DND-41 (cell line): Measurements from ENCODE around the gene FAM83C.
"Not testable (repeated sequence)": the region's sequence is repeated elsewhere in the genome, so short reads cannot be mapped to it uniquely, and the experiment has no call there.

Source experiments
- ATAC-seq: fragments of 200-7000 bp; cut with Tn5 transposase; 3 replicates; pipeline ENCODE4 v1.9.1; 2021; ENCODE audit warnings: low read depth; ENCODE audit not compliant: insufficient read depth
- DNase-seq: peaks from one replicate; pipeline ENCODE4 v3.0.0-alpha.2; 2020
- H2AFZ ChIP-seq: 2 replicates; pipeline ENCODE4 v1.6.0; 2012; ENCODE audit warnings: low read depth, low read length
- H3K27ac ChIP-seq: 2 replicates; pipeline ENCODE4 v1.5.1; 2012; ENCODE audit warnings: low read length, inconsistent platforms
- H3K27me3 ChIP-seq: fragments of 200-600 bp; sonication (generic); 2 replicates; pipeline ENCODE4 v1.6.0; 2012; ENCODE audit warnings: low read length, mild to moderate bottlenecking, inconsistent platforms; ENCODE audit not compliant: insufficient read depth, poor library complexity
- H3K36me3 ChIP-seq: 2 replicates; pipeline ENCODE4 v1.5.1; 2012; ENCODE audit warnings: low read length, inconsistent platforms; ENCODE audit not compliant: insufficient read depth
- H3K4me1 ChIP-seq: 2 replicates; pipeline ENCODE4 v1.5.1; 2012; ENCODE audit warnings: mild to moderate bottlenecking, low read length; ENCODE audit not compliant: insufficient read depth
- H3K4me2 ChIP-seq: 2 replicates; pipeline ENCODE4 v1.6.0; 2012; ENCODE audit warnings: mild to moderate bottlenecking, moderate library complexity, low read length, inconsistent platforms; ENCODE audit not compliant: insufficient read depth
- H3K4me3 ChIP-seq, 2 experiments: fragments of 200-600 bp in 1 of 2; shearing (Covaris generic) in 1 of 2; 2 replicates each; pipeline ENCODE4 v1.5.1; 2012 to 2016; ENCODE audit warnings: inconsistent platforms in 2 of 2, low read length in 2 of 2, mild to moderate bottlenecking in 2 of 2, low read depth in 1 of 2, moderate library complexity in 1 of 2
- H3K79me2 ChIP-seq: 2 replicates; pipeline ENCODE4 v1.6.0; 2012; ENCODE audit warnings: low read length, inconsistent platforms; ENCODE audit not compliant: insufficient read depth
- H3K9ac ChIP-seq: 2 replicates; pipeline ENCODE4 v1.6.0; 2012; ENCODE audit warnings: low read depth, mild to moderate bottlenecking, inconsistent platforms, low read length, moderate library complexity
- H3K9me3 ChIP-seq: 2 replicates; pipeline ENCODE4 v1.5.1; 2012; ENCODE audit warnings: low read length, moderate library complexity, mild to moderate bottlenecking, inconsistent platforms; ENCODE audit not compliant: insufficient read depth, severe bottlenecking
- H4K20me1 ChIP-seq: 2 replicates; pipeline ENCODE4 v1.6.0; 2012; ENCODE audit warnings: low read length; ENCODE audit not compliant: insufficient read depth
- EZH2 ChIP-seq: IDR thresholded peaks from 3 replicates; pipeline ENCODE4 v1.6.1; 2012; ENCODE audit warnings: borderline replicate concordance, low read depth, mild to moderate bottlenecking, moderate library complexity, low read length, inconsistent platforms; ENCODE audit not compliant: severe bottlenecking
- TF ChIP-seq, protein P1 (sequence below): IDR thresholded peaks from 2 replicates; pipeline ENCODE4 v1.5.1; 2012; ENCODE audit warnings: borderline replicate concordance, low read length, moderate library complexity, mild to moderate bottlenecking; ENCODE audit not compliant: poor library complexity, severe bottlenecking; ENCODE audit errors: extremely low read depth

Gene FAM83C

GRCh38 chr20:35263532-35264341, 28.5 kb downstream of the FAM83C start:
- H3K36me3 ChIP-seq: no peaks in the 10 kb centered on the region
- DNase-seq: no peak
- no peak; the same call in 2 of the 3 replicates for ATAC-seq
- no peak overlapping the region for H3K27ac ChIP-seq
- H4K20me1 ChIP-seq: no peaks in the 10 kb centered on the region
- no peaks in the 10 kb centered on the region for H3K4me1 ChIP-seq
- no peak overlapping the region for H3K4me3 ChIP-seq
- TF ChIP-seq, protein P1, sequence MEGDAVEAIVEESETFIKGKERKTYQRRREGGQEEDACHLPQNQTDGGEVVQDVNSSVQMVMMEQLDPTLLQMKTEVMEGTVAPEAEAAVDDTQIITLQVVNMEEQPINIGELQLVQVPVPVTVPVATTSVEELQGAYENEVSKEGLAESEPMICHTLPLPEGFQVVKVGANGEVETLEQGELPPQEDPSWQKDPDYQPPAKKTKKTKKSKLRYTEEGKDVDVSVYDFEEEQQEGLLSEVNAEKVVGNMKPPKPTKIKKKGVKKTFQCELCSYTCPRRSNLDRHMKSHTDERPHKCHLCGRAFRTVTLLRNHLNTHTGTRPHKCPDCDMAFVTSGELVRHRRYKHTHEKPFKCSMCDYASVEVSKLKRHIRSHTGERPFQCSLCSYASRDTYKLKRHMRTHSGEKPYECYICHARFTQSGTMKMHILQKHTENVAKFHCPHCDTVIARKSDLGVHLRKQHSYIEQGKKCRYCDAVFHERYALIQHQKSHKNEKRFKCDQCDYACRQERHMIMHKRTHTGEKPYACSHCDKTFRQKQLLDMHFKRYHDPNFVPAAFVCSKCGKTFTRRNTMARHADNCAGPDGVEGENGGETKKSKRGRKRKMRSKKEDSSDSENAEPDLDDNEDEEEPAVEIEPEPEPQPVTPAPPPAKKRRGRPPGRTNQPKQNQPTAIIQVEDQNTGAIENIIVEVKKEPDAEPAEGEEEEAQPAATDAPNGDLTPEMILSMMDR: no peak
- no peak for TF ChIP-seq EZH2
- no peak overlapping the region for H3K4me2 ChIP-seq
- H2AFZ ChIP-seq: no peak overlapping the region
- H3K9ac ChIP-seq: no peak overlapping the region
- no peaks in the 10 kb centered on the region for H3K27me3 ChIP-seq
- no peaks in the 10 kb centered on the region for H3K79me2 ChIP-seq
- H3K9me3 ChIP-seq: no peaks in the 10 kb centered on the region

DNA sequence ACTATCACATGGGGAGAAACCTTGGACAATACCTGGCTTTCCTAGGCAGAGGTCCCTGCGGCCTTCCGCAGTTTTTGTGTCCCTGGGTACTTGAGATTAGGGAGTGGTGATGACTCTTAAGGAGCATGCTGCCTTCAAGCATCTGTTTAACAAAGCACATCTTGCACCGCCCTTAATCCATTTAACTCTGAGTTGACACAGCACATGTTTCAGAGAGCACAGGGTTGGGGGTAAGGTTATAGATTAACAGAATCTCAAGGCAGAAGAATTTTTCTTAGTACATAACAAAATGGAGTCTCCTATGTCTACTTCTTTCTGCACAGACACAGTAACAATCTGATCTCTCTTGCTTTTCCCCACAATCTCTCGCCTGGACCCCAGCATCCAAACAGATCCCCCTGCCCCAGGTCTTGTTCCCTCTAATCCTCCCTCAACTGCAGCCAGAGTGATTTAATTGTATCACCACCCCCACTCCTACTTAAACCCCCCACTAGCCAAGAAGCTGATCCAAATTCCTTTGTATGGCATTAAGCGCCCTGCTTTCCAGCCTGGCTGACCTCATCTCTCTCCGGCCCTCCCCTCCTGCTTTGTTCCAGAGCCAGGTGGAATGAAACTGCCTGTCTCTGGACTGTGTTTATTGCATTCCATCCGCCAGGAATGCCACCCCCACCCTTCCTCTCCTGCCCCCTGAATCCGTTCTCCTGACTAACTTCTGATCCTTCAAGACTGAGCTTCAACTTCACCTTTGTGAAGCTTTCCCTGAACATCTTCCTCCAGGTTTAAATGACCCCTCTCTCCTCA, 29.3 kb downstream of the FAM83C start:
- H3K27ac ChIP-seq, H3K4me3 ChIP-seq, H3K36me3 ChIP-seq, H3K27me3 ChIP-seq, DNase-seq, H3K9me3 ChIP-seq, H3K79me2 ChIP-seq, H3K4me2 ChIP-seq, ATAC-seq, H3K9ac ChIP-seq, H4K20me1 ChIP-seq, H2AFZ ChIP-seq, H3K4me1 ChIP-seq: not testable (repeated sequence)

- H3K4me1 ChIP-seq, H3K79me2 ChIP-seq, H3K27me3 ChIP-seq, H3K9me3 ChIP-seq, H4K20me1 ChIP-seq, H3K9ac ChIP-seq, H3K36me3 ChIP-seq, H3K4me3 ChIP-seq, DNase-seq, ATAC-seq, H3K4me2 ChIP-seq, H3K27ac ChIP-seq, H2AFZ ChIP-seq: not testable (repeated sequence)
Measured at GRCh38 chr20:35262321-35262720, 29.9 kb downstream of the FAM83C start.

DNA sequence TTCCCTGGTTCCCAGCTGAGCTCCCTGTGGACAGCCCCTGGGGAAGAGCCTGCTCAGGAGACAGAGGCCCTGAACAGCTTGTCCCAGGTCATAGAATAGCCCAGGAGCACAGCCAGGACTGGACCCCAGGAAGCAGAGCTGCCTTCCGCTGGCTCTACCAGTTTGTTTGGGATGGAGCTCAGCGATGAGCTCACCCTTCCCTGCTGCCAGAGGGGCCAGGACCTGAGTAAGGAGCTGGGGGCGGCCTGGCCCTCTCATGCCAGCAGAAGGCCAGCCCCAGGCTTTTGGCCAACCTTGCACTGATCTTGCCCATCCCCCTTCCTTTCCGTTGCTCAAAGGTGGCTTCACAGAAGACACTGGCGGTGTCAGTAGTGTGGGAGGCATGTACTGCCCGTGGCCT, 31.8 kb downstream of the FAM83C start:
- Histone ChIP-seq H3K4me3 (no peak overlapping the region), H3K27ac (no peak overlapping the region), H3K4me2 (no peak overlapping the region), H2AFZ (no peak overlapping the region), H3K4me1 (no peaks in the 10 kb centered on the region), H4K20me1 (no peaks in the 10 kb centered on the region), H3K79me2 (no peaks in the 10 kb centered on the region), H3K27me3 (no peaks in the 10 kb centered on the region), H3K9me3 (no peaks in the 10 kb centered on the region), H3K36me3 (no peaks in the 10 kb centered on the region), H3K9ac (no peak overlapping the region)
- no peak for TF ChIP-seq EZH2
- TF ChIP-seq, protein P1: no peak
- no peak for ATAC-seq
- DNase-seq: no peak
